ENCODE measurements around the gene MROH8. TPM values are rescaled to one million over a fixed set of nuclear protein-coding genes. Genes with fewer than 3 reads are reported as not detected.

The MROH8 gene
- polyA plus RNA-seq, 1 of the 3 experiments (the other 2 are of a cell fraction), result 3.5 TPM

GRCh38 chr20:37223053-37223452, 43.7 kb upstream of the MROH8 start:
- Histone ChIP-seq H3K9ac (no peak overlapping the region), H3K4me1 (ENCODE audit: control insufficient read depth in 1 of 2, insufficient read depth in 2 of 2, low read depth in 1 of 2, low read length in 1 of 2) (peaks cover 0 to 44% of the 10 kb centered on the region in 2 experiments; a peak in 2 of 4 replicates), H3K36me3 (replicated peaks in 1 of 2; ENCODE audit: control insufficient read depth in 1 of 2, insufficient read depth in 2 of 2, low read length in 1 of 2) (peaks cover 58 to 78% of the 10 kb centered on the region in 2 experiments), H3K4me3 (ENCODE audit: low read depth in 2 of 2, low read length in 1 of 2) (no peak overlapping the region), H2AFZ (ENCODE audit: low read depth) (no peak overlapping the region), H3K4me2 (no peak overlapping the region), H3K9me3 (no peaks in the 10 kb centered on the region), H3K27ac (ENCODE audit: low read depth in 2 of 2, low read length in 1 of 2) (peak overlapping the region in 1 of 2 experiments; percentile 78), H3K9me2 (no peaks in the 10 kb centered on the region), H3K79me2 (ENCODE audit: insufficient read depth) (peaks cover 18% of the 10 kb centered on the region; the same call in 1 of the 2 replicates), H3F3A (replicated peaks; ENCODE audit: insufficient read depth) (no peaks in the 10 kb centered on the region), H3K27me3 (ENCODE audit: insufficient read depth) (no peaks in the 10 kb centered on the region), H4K20me1 (ENCODE audit: insufficient read depth) (no peaks in the 10 kb centered on the region)
- DNase-seq, result no peak
- TF ChIP-seq FOXM1 (IDR thresholded peaks at IDR 0.05; ENCODE audit: low read depth) (no peak), USF1 (IDR thresholded peaks at IDR 0.05; ENCODE audit: borderline replicate concordance, low read depth) (peak; percentile 81)
- TF ChIP-seq, protein P1, sequence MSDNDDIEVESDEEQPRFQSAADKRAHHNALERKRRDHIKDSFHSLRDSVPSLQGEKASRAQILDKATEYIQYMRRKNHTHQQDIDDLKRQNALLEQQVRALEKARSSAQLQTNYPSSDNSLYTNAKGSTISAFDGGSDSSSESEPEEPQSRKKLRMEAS (IDR thresholded peaks at IDR 0.05; ENCODE audit: low read depth), result peak; percentile 36; the same call in 1 of the 2 replicates
- CTCF ChIA-PET, result interaction anchor here (0.7 to 1.6 kb wide), 4 partner anchors 8 to 22 kb away, joined by 3 to 4 read pairs (median 3); no protein-coding TSS in a partner anchor
- POLR2A ChIA-PET, result no interaction called here

DNA sequence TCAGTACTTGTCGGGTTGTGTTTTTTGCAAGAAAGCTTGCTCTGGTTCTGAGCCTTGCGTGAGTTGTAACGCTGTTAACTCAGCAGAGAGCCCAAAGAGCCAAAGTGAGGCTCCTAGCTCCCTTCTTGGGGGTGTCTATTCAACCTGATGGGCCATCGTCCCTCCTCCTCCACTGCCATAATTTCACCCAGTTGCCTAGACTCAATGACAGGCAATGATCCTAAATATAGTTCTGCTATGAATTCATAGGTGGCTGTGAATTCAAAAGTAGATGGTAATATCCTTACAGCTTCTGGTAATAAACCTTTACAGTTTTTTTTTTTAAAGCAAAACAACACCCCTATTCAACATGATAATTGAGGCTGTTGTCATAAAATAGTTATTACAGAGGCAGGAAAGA, 42.7 kb upstream of the MROH8 start:
- H3K9me3 ChIP-seq, result no peaks in the 10 kb centered on the region
- peaks cover 49 to 68% of the 10 kb centered on the region in 2 experiments for H3K36me3 ChIP-seq (replicated peaks in 1 of 2; ENCODE audit: control insufficient read depth in 1 of 2, insufficient read depth in 2 of 2, low read length in 1 of 2)
- no peaks in the 10 kb centered on the region for H4K20me1 ChIP-seq (ENCODE audit: insufficient read depth)
- CTCF ChIA-PET, result interaction anchor here (0.8 to 2.2 kb wide), 4 partner anchors 11 to 156 kb away, joined by 3 to 7 read pairs (median 6); no protein-coding TSS in a partner anchor
- no peaks in the 10 kb centered on the region for H3K27me3 ChIP-seq (ENCODE audit: insufficient read depth)
- H3K4me1 ChIP-seq (ENCODE audit: control insufficient read depth in 1 of 2, insufficient read depth in 2 of 2, low read depth in 1 of 2, low read length in 1 of 2), result peaks cover 0 to 40% of the 10 kb centered on the region in 2 experiments; a peak in 2 of 4 replicates
- no peak overlapping the region for H2AFZ ChIP-seq (ENCODE audit: low read depth)
- TF ChIP-seq USF1 (IDR thresholded peaks at IDR 0.05; ENCODE audit: borderline replicate concordance, low read depth) (no peak), TAF1 (IDR thresholded peaks at IDR 0.05; ENCODE audit: borderline replicate concordance, low read depth, low read length) (no peak), RAD21 (IDR thresholded peaks at IDR 0.05; ENCODE audit: low read length) (no peak), ELF1 (IDR thresholded peaks at IDR 0.05) (no peak), RXRA (IDR thresholded peaks at IDR 0.05; ENCODE audit: borderline replicate concordance, low read depth) (no peak), FOXM1 (IDR thresholded peaks at IDR 0.05; ENCODE audit: low read depth) (no peak), NFIC (IDR thresholded peaks at IDR 0.05; ENCODE audit: borderline replicate concordance) (no peak), POLR2AphosphoS5 (IDR thresholded peaks at IDR 0.05; ENCODE audit: low read depth, low read length) (no peak), FOSL2 (IDR thresholded peaks at IDR 0.05; ENCODE audit: borderline replicate concordance, low read depth) (no peak), SIN3A (IDR thresholded peaks at IDR 0.05; ENCODE audit: borderline replicate concordance, low read depth, low read length) (no peak), RCOR1 (IDR thresholded peaks at IDR 0.05; ENCODE audit: low read length) (no peak), GATA2 (CRISPR knock-in tag; IDR thresholded peaks at IDR 0.05) (no peak), GABPA (IDR thresholded peaks at IDR 0.05; ENCODE audit: low read depth) (no peak), YY1 (IDR thresholded peaks at IDR 0.05; ENCODE audit: low read depth) (no peak)
- no peak for DNase-seq
- POLR2A ChIA-PET, result no interaction called here
- no peak overlapping the region for H3K9ac ChIP-seq
- peak overlapping the region in 1 of 2 experiments; percentile 61; a peak in 2 of 4 replicates for H3K27ac ChIP-seq (ENCODE audit: low read depth in 2 of 2, low read length in 1 of 2)
- H3K4me3 ChIP-seq (ENCODE audit: low read depth in 2 of 2, low read length in 1 of 2), result no peak overlapping the region
- no peaks in the 10 kb centered on the region for H3K9me2 ChIP-seq
- WGBS (ENCODE audit: low lambda C conversion rate), result 100% methylated on average over 3 of the region's 4 CpGs
- H3F3A ChIP-seq (replicated peaks; ENCODE audit: insufficient read depth), result no peaks in the 10 kb centered on the region
- peaks cover 19% of the 10 kb centered on the region; the same call in 1 of the 2 replicates for H3K79me2 ChIP-seq (ENCODE audit: insufficient read depth)
- H3K4me2 ChIP-seq, result no peak overlapping the region
